ENCODE measurements around the gene BANF2.
"Not testable (repeated sequence)": the region's sequence is repeated elsewhere in the genome, so short reads cannot be mapped to it uniquely, and the experiment has no call there.

Gene BANF2

GRCh38 chr20:17682103-17682888, 17.5 kb upstream of the BANF2 start, which contains the start of gene RRBP1:
RRBP1 (minus strand) TSS chr20:17682242; CDS start chr20:17660507, 21,735 bp downstream.
- FAIRE-seq (peak; percentile 91), DNase-seq (ENCODE audit: low spot score) (peak; percentile 98)

DNA sequence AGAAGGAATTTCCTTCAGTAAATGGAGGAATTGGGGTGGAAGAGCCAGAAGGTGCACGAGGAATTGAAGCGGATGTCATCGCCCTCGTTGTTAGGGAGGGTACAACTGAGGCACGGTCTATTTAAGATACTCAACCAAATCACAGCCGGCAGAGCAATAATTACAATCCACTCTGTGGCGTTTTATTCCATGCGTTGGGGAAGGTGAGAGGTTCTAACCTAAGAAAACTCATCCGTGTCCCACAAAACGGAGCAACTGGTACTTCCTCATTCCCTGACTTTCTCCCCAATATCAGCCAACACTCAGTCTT, 16.9 kb upstream of the BANF2 start:
- DNase-seq (ENCODE audit: low spot score), result no peak
- FAIRE-seq, result no peak

GRCh38 chr20:17683218-17684076, 16.3 kb upstream of the BANF2 start:
- FAIRE-seq, result no peak
- DNase-seq (ENCODE audit: low spot score), result no peak

- DNase-seq (ENCODE audit: low spot score) (no peak), FAIRE-seq (no peak)
Measured at GRCh38 chr20:17684077-17684888, 15.5 kb upstream of the BANF2 start.

- no peak for FAIRE-seq
- DNase-seq (ENCODE audit: low spot score), result no peak
Measured at GRCh38 chr20:17685168-17685567, 14.6 kb upstream of the BANF2 start.

GRCh38 chr20:17687800-17688199, 12.0 kb upstream of the BANF2 start:
- DNase-seq (ENCODE audit: low spot score) (no peak), FAIRE-seq (no peak)

DNA sequence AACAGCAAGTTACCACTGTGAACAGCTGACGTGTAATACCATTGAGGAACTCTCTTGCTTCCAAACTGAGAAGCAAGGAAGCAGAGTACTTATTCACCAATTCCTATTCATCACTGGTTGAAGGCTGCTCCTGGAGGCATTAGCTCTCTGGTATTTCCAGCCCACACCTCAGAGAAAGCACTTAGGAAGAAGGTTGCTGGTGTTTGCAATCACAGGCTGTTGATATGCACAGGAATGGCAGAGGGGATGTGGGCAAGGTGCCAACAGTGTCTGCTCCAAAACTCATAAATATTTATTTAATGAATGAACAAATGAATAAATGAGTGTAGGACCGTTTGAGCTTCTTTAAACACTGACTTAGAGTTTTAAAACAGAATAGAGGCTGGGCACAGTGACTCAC, 10.8 kb upstream of the BANF2 start:
- DNase-seq (ENCODE audit: low spot score), result no peak
- FAIRE-seq, result no peak

GRCh38 chr20:17690144-17690543, 9.6 kb upstream of the BANF2 start:
- FAIRE-seq, result no peak
- no peak for DNase-seq (ENCODE audit: low spot score)

- FAIRE-seq (no peak), DNase-seq (ENCODE audit: low spot score) (no peak)
Measured at GRCh38 chr20:17691758-17692157, 8.0 kb upstream of the BANF2 start.

DNA sequence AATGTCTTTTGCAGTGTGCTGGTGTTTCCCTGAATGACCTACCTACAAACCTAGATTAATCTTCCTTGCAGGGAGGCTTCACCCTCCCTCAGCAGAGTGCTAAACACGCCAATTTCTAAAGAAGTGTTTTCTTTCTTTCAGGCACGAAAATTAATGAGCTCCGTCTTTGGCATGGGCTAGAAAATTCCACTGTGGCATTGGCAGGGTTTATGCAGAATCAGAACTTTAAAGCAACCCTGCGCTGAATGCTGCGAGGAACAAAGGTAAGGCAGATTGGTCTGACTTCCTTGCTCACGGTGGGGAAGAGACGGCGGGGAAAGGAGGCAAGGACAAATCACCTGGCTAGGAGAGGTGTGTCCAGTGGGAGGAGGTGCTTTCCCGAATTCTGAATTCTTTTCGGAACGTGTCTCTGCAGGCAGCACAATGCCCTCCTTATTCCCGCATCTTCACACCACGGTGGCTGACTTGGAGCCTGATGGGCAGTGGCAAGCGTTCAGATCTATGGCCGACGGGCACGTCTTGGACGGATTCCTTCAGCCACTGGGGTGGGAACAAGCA, 6.2 kb upstream of the BANF2 start:
- FAIRE-seq, result no peak
- DNase-seq (ENCODE audit: low spot score), result no peak

DNA sequence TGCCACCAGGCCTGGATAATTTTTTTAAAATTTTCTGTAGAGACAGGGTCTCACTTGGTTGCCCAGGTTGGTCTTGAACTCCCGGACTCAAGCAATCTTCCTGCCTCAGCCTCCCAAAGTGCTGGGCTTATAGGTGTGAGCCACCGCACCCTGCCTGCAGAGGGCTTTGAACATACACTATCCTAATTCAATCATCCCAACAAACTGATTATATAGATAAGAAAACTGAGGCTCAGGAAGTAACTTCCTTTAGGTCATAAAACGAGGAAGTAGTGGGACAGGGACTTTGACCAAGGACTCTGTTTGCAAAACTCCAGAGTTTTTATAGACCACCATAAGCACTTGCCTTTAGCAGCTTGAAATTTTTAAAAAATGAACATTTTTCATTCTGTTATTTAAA, 5.0 kb upstream of the BANF2 start:
- FAIRE-seq, result no peak
- DNase-seq (ENCODE audit: low spot score), result no peak

- FAIRE-seq, result no peak
- DNase-seq (ENCODE audit: low spot score), result no peak
Measured at GRCh38 chr20:17696287-17696686, 3.5 kb upstream of the BANF2 start.

DNA sequence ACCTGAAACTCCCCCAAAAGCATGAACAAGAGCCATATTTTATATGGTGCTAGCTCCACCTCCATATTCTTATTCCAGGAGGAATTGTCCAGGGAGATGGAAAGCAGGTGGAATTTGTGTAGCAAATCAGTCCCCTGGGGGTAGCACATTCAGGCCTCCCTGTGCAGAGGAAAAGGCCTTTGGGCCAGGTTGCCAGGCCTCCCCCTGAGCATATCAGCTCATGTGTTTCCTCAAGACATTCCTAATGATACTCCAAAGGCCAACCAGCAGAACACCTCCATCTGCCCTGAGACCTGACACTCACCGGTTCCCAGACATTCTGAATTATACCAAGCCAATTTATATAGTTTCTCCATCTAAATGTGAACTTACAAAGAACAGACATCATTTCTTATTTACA, 2.6 kb upstream of the BANF2 start:
- FAIRE-seq (no peak), DNase-seq (ENCODE audit: low spot score) (no peak)

GRCh38 chr20:17698384-17698783, 1.4 kb upstream of the BANF2 start:
- FAIRE-seq, result no peak
- DNase-seq (ENCODE audit: low spot score), result no peak

GRCh38 chr20:17700637-17701036, 871 bp downstream of the BANF2 start:
- no peak for DNase-seq (ENCODE audit: low spot score)
- FAIRE-seq, result no peak

DNA sequence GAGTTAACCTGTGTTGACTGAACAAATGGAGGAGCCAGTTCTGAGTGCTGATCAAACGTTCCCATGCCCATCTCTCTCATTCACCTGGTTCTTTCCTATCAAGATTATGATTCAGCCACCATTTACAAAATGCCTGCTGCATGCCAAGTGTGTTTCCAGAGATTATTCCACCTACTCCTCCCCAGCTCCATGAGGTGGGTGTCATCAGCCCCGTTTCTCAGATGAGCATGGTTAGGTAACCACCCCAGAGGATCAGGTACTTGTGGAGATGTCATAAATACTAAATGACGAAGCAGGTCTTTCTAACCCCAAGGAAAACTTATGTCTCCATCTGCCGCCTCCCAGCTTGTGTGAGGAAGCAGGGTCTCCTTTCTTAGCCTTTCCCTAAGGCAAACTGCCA, 2.1 kb downstream of the BANF2 start:
- DNase-seq (ENCODE audit: low spot score), result no peak
- FAIRE-seq, result no peak

GRCh38 chr20:17704589-17705317, 5.0 kb downstream of the BANF2 start:
- no peak for FAIRE-seq

GRCh38 chr20:17705916-17706315, 6.2 kb downstream of the BANF2 start:
- DNase-seq (ENCODE audit: low spot score) (no peak), FAIRE-seq (no peak)

More at GRCh38 chr20:17704589-17705317, 5.0 kb downstream of the BANF2 start:
- no peak for DNase-seq (ENCODE audit: low spot score)

- FAIRE-seq (no peak), DNase-seq (ENCODE audit: low spot score) (no peak)
Measured at GRCh38 chr20:17706632-17707031, 6.9 kb downstream of the BANF2 start.

GRCh38 chr20:17707951-17708350, 8.2 kb downstream of the BANF2 start:
- DNase-seq (ENCODE audit: low spot score), result not testable (repeated sequence)

More at GRCh38 chr20:17707951-17708350, 8.2 kb downstream of the BANF2 start:
- not testable (repeated sequence) for FAIRE-seq
